Panc1 (cell line): ENCODE results near the gene DCST1. TPM values are rescaled to one million over a fixed set of nuclear protein-coding genes. Genes with fewer than 3 reads are reported as not detected.

Experiments used
- ATAC-seq: fragments of 200-7000 bp; cut with Tn5 transposase; 2 replicates; pipeline ENCODE4 v1.9.1; 2020; ENCODE audit warnings: mild to moderate bottlenecking, moderate library complexity
- BruUV-seq: library from RNA; stranded (reverse); fragments of 400-500 nt; replicated peaks from 2 replicates; lab custom pipeline; 2021; lab: Mats Ljungman, UMichigan
- CTCF ChIA-PET: fragments of 300-600 bp; sonication (Branson Sonifier 250); formaldehyde crosslinking; loops from one replicate; lab custom pipeline; 2022; ENCODE audit warnings: antibody characterized with exemption; lab: Charles Lee
- POLR2A ChIA-PET: fragments of 300-600 bp; sonication (Branson Sonifier 250); formaldehyde crosslinking; loops from one replicate; lab custom pipeline; 2022; ENCODE audit warnings: antibody characterized with exemption; lab: Charles Lee
- DNase-seq: peaks from one replicate; pipeline ENCODE4 v3.0.0-alpha.2; 2010; ENCODE audit warnings: low read depth, low spot score
- H3K27ac ChIP-seq: 2 replicates; pipeline ENCODE4 v1.5.1; 2011; ENCODE audit warnings: mild to moderate bottlenecking, low read length, inconsistent platforms
- H3K27me3 ChIP-seq: fragments of 200-500 bp; sonication (Bioruptor generic); 2 replicates; pipeline ENCODE4 v1.6.0; 2014; ENCODE audit warnings: low read length, inconsistent platforms; ENCODE audit not compliant: control insufficient read depth, insufficient read depth
- H3K36me3 ChIP-seq: fragments of 200-500 bp; sonication (Bioruptor generic); 2 replicates; pipeline ENCODE4 v1.5.1; 2014; ENCODE audit warnings: inconsistent platforms, mild to moderate bottlenecking, low read length, moderate library complexity; ENCODE audit not compliant: control insufficient read depth, insufficient read depth
- H3K4me1 ChIP-seq: 2 replicates; pipeline ENCODE4 v1.5.1; 2011; ENCODE audit warnings: inconsistent platforms, mild to moderate bottlenecking, low read length, moderate library complexity; ENCODE audit not compliant: control insufficient read depth, insufficient read depth
- H3K4me3 ChIP-seq, 2 experiments: 2 replicates each; pipeline ENCODE4 v1.5.1; 2011 to 2012; ENCODE audit warnings: low read depth in 2 of 2, low read length in 2 of 2, mild to moderate bottlenecking in 2 of 2, inconsistent platforms in 1 of 2, moderate library complexity in 1 of 2
- H3K9me3 ChIP-seq: fragments of 200-500 bp; sonication (Bioruptor generic); 2 replicates; pipeline ENCODE4 v1.5.1; 2014; ENCODE audit warnings: low read depth, mild to moderate bottlenecking, inconsistent platforms, low read length, moderate library complexity; ENCODE audit not compliant: control insufficient read depth, insufficient read depth
- CTCF ChIP-seq: fragments of 450-650 bp; IDR thresholded peaks from 2 replicates; pipeline ENCODE4 v1.5.1; 2017; ENCODE audit warnings: mild to moderate bottlenecking
- POLR2AphosphoS5 ChIP-seq: IDR thresholded peaks from 2 replicates; pipeline ENCODE4 v1.6.1; 2012; ENCODE audit warnings: mild to moderate bottlenecking, low read depth, low read length, moderate library complexity
- SIN3A ChIP-seq: IDR thresholded peaks from 2 replicates; pipeline ENCODE4 v1.6.1; 2012; ENCODE audit warnings: low read depth, mild to moderate bottlenecking, low read length, moderate library complexity, borderline replicate concordance; ENCODE audit not compliant: insufficient read depth
- TCF7L2 ChIP-seq: IDR thresholded peaks from 2 replicates; pipeline ENCODE4 v1.6.1; 2011; ENCODE audit warnings: mild to moderate bottlenecking, low read depth, low read length, inconsistent platforms
- in situ Hi-C: cut with HindIII; loops from 2 replicates; pipeline ENCODE4 v1.10.0; 2016; ENCODE audit warnings: low sequenced_read_pairs, low pct_unique_long_range_greater_than_20kb
- intact Hi-C: fragments of 100-400 bp; cut with micrococcal nuclease; formaldehyde crosslinking; loops from one replicate; pipeline ENCODE4 v1.10.0; 2022; ENCODE audit not compliant: unreplicated experiment
- total RNA-seq: library from RNA; stranded (reverse); gene quantifications from one replicate; pipeline ENCODE4 v1.2.1, GENCODE V29; 2021; ENCODE audit not compliant: unreplicated experiment
- TF ChIP-seq, protein P1 (sequence below), 2 experiments: IDR thresholded peaks; 2 replicates each; pipeline ENCODE4 v1.6.1; 2011 to 2012; ENCODE audit warnings: low read depth in 2 of 2, control low read depth in 1 of 2, low read length in 1 of 2, mild to moderate bottlenecking in 1 of 2, moderate library complexity in 1 of 2; ENCODE audit not compliant: insufficient read depth in 1 of 2

The DCST1 gene
- total RNA-seq, 1 experiment from 2014 or later, result not detected

- intact Hi-C loops, result no loop called here
- BruUV-seq, result no TSS peak
- ATAC-seq, result no peak
- CTCF ChIA-PET, result interaction anchor here (1.4 to 1.6 kb wide), 2 partner anchors 8 to 36 kb away, joined by 3 to 11 read pairs; no protein-coding TSS in a partner anchor
- Histone ChIP-seq H3K4me1 (peaks cover 14% of the 10 kb centered on the region), H3K27ac (peak overlapping the region; percentile 77), H3K36me3 (peaks cover 2% of the 10 kb centered on the region; the same call in 1 of the 2 replicates), H3K27me3 (no peaks in the 10 kb centered on the region), H3K4me3 (peak overlapping the region; percentile 69 to 74), H3K9me3 (no peaks in the 10 kb centered on the region)
- POLR2A ChIA-PET, result no interaction called here
- no peak for DNase-seq
- TF ChIP-seq, protein P1, sequence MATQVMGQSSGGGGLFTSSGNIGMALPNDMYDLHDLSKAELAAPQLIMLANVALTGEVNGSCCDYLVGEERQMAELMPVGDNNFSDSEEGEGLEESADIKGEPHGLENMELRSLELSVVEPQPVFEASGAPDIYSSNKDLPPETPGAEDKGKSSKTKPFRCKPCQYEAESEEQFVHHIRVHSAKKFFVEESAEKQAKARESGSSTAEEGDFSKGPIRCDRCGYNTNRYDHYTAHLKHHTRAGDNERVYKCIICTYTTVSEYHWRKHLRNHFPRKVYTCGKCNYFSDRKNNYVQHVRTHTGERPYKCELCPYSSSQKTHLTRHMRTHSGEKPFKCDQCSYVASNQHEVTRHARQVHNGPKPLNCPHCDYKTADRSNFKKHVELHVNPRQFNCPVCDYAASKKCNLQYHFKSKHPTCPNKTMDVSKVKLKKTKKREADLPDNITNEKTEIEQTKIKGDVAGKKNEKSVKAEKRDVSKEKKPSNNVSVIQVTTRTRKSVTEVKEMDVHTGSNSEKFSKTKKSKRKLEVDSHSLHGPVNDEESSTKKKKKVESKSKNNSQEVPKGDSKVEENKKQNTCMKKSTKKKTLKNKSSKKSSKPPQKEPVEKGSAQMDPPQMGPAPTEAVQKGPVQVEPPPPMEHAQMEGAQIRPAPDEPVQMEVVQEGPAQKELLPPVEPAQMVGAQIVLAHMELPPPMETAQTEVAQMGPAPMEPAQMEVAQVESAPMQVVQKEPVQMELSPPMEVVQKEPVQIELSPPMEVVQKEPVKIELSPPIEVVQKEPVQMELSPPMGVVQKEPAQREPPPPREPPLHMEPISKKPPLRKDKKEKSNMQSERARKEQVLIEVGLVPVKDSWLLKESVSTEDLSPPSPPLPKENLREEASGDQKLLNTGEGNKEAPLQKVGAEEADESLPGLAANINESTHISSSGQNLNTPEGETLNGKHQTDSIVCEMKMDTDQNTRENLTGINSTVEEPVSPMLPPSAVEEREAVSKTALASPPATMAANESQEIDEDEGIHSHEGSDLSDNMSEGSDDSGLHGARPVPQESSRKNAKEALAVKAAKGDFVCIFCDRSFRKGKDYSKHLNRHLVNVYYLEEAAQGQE (IDR thresholded peaks at IDR 0.05; ENCODE audit: insufficient read depth in 1 of 2, low read depth in 2 of 2, low read length in 1 of 2), result no peak
- TF ChIP-seq SIN3A (no peak; the same call in 1 of the 2 replicates), CTCF (no peak), TCF7L2 (no peak), POLR2AphosphoS5 (no peak)
- in situ Hi-C loops, result no loop called here
Observed at GRCh38 chr1:155049651-155050559, 16.3 kb downstream of the DCST1 start.

DNA sequence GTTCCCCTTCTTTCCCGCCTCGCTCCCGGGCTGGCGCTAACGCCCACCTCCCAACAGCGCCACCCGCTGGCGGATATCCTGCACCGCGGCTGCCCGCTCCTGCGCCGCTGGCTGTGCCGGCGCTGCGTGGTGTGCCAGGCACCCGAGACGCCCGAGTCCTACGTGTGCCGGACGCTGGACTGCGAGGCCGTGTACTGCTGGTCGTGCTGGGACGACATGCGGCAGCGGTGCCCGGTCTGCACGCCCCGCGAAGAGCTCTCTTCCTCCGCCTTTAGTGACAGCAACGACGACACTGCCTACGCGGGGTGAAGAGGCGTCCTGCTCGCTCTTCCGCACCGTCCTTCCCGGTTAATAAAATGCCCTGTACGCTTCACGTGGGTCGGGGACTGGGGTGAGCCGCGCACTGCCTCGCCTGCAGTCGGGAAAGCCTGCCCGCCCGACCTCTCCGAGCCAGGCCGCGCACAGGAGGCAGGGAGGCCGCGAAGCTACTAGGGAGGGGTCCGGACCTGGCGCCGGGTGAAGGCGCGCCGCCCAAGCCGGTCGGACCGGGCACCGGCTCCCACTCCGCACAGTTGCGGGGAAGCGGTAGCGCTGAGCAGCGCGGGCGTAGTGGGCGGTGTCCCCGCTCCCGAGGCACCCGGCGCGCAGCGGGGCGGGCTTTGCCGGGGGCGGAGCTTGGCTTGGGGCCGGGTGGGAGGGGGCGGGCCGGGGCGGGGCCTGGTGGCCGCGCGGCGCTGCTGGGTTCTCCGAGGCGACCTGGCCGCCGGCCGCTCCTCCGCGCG lies 17.1 kb downstream of the DCST1 start, which contains the start of gene ADAM15:
TSS of gene ADAM15 (plus strand) at position 757 of the 782 bp plus-strand sequence. CDS start 71 bp downstream, outside the sequence.
- no peak for DNase-seq
- ChIA-PET POLR2A (no interaction called here), CTCF (interaction anchor here (0.6 to 1.6 kb wide), 10 partner anchors 9 to 491 kb away, joined by 3 to 11 read pairs (median 3); no protein-coding TSS in a partner anchor)
- in situ Hi-C loops, result no loop called here
- H3K4me1 ChIP-seq, result peaks cover 14% of the 10 kb centered on the region
- no peak for TF ChIP-seq TCF7L2
- TF ChIP-seq, protein P1 (IDR thresholded peaks at IDR 0.05; ENCODE audit: insufficient read depth in 1 of 2, low read depth in 2 of 2, low read length in 1 of 2), result 0 out of 4 replicates have a peak, but pooled peaks of 1 of the 2 experiments have one; percentile 56
- no peak for TF ChIP-seq SIN3A
- peak; percentile 43; the same call in 1 of the 2 replicates for TF ChIP-seq POLR2AphosphoS5
- peak; percentile 97 for TF ChIP-seq CTCF
- no peaks in the 10 kb centered on the region for H3K9me3 ChIP-seq
- peaks cover 2% of the 10 kb centered on the region; the same call in 1 of the 2 replicates for H3K36me3 ChIP-seq
- H3K4me3 ChIP-seq, result peak within 1 kb of the TSS; percentile 69 to 74
- no peaks in the 10 kb centered on the region for H3K27me3 ChIP-seq
- intact Hi-C loops, result no loop called here
- H3K27ac ChIP-seq, result peak within 1 kb of the TSS; percentile 77
- BruUV-seq, result no TSS peak
- ATAC-seq, result peak; percentile 88
